Stimulated activated naive CD8-positive, alpha-beta T cell treated with anti-CD3 and anti-CD28 coated beads, Interleukin-15, Interleukin-2, amounts not matched to agents 100 ng/mL and 50 ng/mL, for 24 hours (primary cell): ENCODE measurements around the gene MYO1E.
"Not testable (repeated sequence)": the region's sequence is repeated elsewhere in the genome, so short reads cannot be mapped to it uniquely, and the experiment has no call there.

Source experiments
- H3K27ac Mint-ChIP-seq: one replicate; pipeline ENCODE4 v1.8.0; 2021; ENCODE audit warnings: mild to moderate bottlenecking, mixed read lengths
- H3K27me3 Mint-ChIP-seq: one replicate; pipeline ENCODE4 v1.8.0; 2021; ENCODE audit warnings: mixed read lengths
- H3K36me3 Mint-ChIP-seq: one replicate; pipeline ENCODE4 v1.8.0; 2021; ENCODE audit warnings: low read depth, mixed read lengths
- H3K4me1 Mint-ChIP-seq: one replicate; pipeline ENCODE4 v1.8.0; 2021; ENCODE audit warnings: low read depth, mixed read lengths
- H3K4me3 Mint-ChIP-seq: one replicate; pipeline ENCODE4 v1.8.0; 2021; ENCODE audit warnings: mild to moderate bottlenecking, mixed read lengths
- H3K9me3 Mint-ChIP-seq: one replicate; pipeline ENCODE4 v1.8.0; 2021; ENCODE audit warnings: mixed read lengths

Gene MYO1E

GRCh38 chr15:59349680-59350420 lies 22.8 kb downstream of the MYO1E start:
- Mint-ChIP-seq H3K9me3 (no peaks in the 10 kb centered on the region), H3K4me3 (peak overlapping the region; percentile 18), H3K4me1 (peaks cover 67% of the 10 kb centered on the region), H3K27ac (peak overlapping the region; percentile 81), H3K27me3 (peaks cover 4% of the 10 kb centered on the region), H3K36me3 (no peaks in the 10 kb centered on the region)

DNA sequence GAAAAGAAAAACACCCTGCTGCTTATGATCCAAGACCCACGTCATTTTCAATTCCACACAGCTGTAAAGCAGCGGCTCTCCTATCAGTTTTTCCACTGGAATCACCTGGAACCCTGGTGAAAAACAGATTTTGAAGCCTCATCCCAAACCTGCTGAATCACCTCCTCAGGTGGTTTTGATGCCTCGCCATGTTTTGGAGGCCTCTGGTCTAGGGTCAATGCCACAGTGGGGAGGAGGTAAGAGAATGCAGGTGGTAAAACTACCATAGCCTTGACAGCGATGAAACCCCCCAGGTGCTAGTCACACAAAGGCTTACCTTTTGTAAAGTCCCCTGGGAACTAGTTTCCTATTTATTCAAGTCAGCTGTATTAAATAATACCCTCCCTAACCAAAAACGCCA lies 24.8 kb downstream of the MYO1E start:
- Mint-ChIP-seq H3K4me3 (no peak overlapping the region), H3K4me1 (peaks cover 49% of the 10 kb centered on the region)

GRCh38 chr15:59346951-59347350 lies 25.7 kb downstream of the MYO1E start:
- H3K4me1 Mint-ChIP-seq: peaks cover 43% of the 10 kb centered on the region
- H3K27me3 Mint-ChIP-seq: peaks cover 11% of the 10 kb centered on the region
- H3K4me3 Mint-ChIP-seq: no peak overlapping the region
- H3K9me3 Mint-ChIP-seq: no peaks in the 10 kb centered on the region
- no peak overlapping the region for H3K27ac Mint-ChIP-seq
- no peaks in the 10 kb centered on the region for H3K36me3 Mint-ChIP-seq

More for the DNA sequence above, 24.8 kb downstream of the MYO1E start:
- Mint-ChIP-seq H3K36me3 (no peaks in the 10 kb centered on the region), H3K9me3 (no peaks in the 10 kb centered on the region), H3K27me3 (peaks cover 4% of the 10 kb centered on the region), H3K27ac (no peak overlapping the region)

- H3K4me3 Mint-ChIP-seq: no peak overlapping the region
- peaks cover 28% of the 10 kb centered on the region for H3K4me1 Mint-ChIP-seq
- no peak overlapping the region for H3K27ac Mint-ChIP-seq
- no peaks in the 10 kb centered on the region for H3K9me3 Mint-ChIP-seq
- H3K36me3 Mint-ChIP-seq: no peaks in the 10 kb centered on the region
- peaks cover 17% of the 10 kb centered on the region for H3K27me3 Mint-ChIP-seq
These were observed 27.3 kb downstream of the MYO1E start for GRCh38 chr15:59345326-59345725.

GRCh38 chr15:59344311-59344710 lies 28.4 kb downstream of the MYO1E start:
- no peak overlapping the region for H3K27ac Mint-ChIP-seq
- peaks cover 13% of the 10 kb centered on the region for H3K27me3 Mint-ChIP-seq
- H3K9me3 Mint-ChIP-seq: no peaks in the 10 kb centered on the region
- H3K4me1 Mint-ChIP-seq: peaks cover 18% of the 10 kb centered on the region
- no peaks in the 10 kb centered on the region for H3K36me3 Mint-ChIP-seq
- no peak overlapping the region for H3K4me3 Mint-ChIP-seq

- Mint-ChIP-seq H3K36me3 (no peaks in the 10 kb centered on the region), H3K9me3 (no peaks in the 10 kb centered on the region), H3K27me3 (peaks cover 17% of the 10 kb centered on the region), H3K4me3 (no peak overlapping the region), H3K4me1 (peaks cover 5% of the 10 kb centered on the region), H3K27ac (no peak overlapping the region)
These were observed 32.3 kb downstream of the MYO1E start for GRCh38 chr15:59340325-59340724.

- Mint-ChIP-seq H3K4me3 (no peak overlapping the region), H3K36me3 (no peaks in the 10 kb centered on the region), H3K4me1 (peaks cover 11% of the 10 kb centered on the region), H3K9me3 (no peaks in the 10 kb centered on the region), H3K27ac (no peak overlapping the region), H3K27me3 (peaks cover 17% of the 10 kb centered on the region)
These were observed 33.4 kb downstream of the MYO1E start for GRCh38 chr15:59339252-59339672.

- H3K4me1 Mint-ChIP-seq: peaks cover 15% of the 10 kb centered on the region
- no peaks in the 10 kb centered on the region for H3K36me3 Mint-ChIP-seq
- H3K9me3 Mint-ChIP-seq: no peaks in the 10 kb centered on the region
- no peak overlapping the region for H3K4me3 Mint-ChIP-seq
- peaks cover 17% of the 10 kb centered on the region for H3K27me3 Mint-ChIP-seq
- H3K27ac Mint-ChIP-seq: no peak overlapping the region
These were observed 34.3 kb downstream of the MYO1E start for GRCh38 chr15:59338414-59338813.

- H3K4me1 Mint-ChIP-seq: peaks cover 11% of the 10 kb centered on the region
- H3K27me3 Mint-ChIP-seq, H3K27ac Mint-ChIP-seq, H3K4me3 Mint-ChIP-seq, H3K36me3 Mint-ChIP-seq, H3K9me3 Mint-ChIP-seq: not testable (repeated sequence)
These were observed 35.9 kb downstream of the MYO1E start for GRCh38 chr15:59336725-59337124.

DNA sequence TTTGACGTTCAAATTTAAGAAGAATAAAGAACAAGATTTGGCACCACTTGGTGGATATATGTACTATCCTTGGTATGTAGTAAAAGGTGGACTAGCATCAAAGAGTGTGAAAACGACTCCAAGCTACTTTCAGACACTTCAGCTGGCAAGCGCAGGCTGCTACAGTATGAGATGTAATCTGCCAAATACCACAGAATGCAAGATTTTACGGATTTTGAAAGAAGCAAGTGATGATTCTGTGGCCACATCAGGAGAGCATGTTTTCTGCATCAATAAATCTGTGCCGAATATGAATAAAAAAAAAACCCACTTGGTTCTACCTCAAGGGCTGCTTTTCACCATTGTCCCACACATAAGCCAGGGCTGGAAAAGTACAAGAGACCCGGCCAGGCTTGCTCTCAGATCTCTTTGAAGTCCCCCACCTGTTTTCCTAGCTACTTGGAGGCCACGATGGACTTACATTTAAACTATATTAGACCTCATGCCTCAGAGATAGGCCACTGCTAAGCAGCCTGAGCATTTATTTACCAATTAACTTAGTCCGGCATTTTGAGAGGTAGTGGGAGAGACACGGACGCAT lies 37.4 kb downstream of the MYO1E start:
- Mint-ChIP-seq H3K4me3 (no peak overlapping the region), H3K27ac (no peak overlapping the region), H3K27me3 (peaks cover 3% of the 10 kb centered on the region), H3K9me3 (no peaks in the 10 kb centered on the region), H3K4me1 (peaks cover 11% of the 10 kb centered on the region), H3K36me3 (no peaks in the 10 kb centered on the region)

GRCh38 chr15:59334076-59334415 lies 38.6 kb downstream of the MYO1E start:
- Mint-ChIP-seq H3K9me3 (no peaks in the 10 kb centered on the region), H3K36me3 (no peaks in the 10 kb centered on the region), H3K4me1 (peaks cover 14% of the 10 kb centered on the region), H3K4me3 (no peak overlapping the region), H3K27me3 (peaks cover 3% of the 10 kb centered on the region), H3K27ac (no peak overlapping the region)

DNA sequence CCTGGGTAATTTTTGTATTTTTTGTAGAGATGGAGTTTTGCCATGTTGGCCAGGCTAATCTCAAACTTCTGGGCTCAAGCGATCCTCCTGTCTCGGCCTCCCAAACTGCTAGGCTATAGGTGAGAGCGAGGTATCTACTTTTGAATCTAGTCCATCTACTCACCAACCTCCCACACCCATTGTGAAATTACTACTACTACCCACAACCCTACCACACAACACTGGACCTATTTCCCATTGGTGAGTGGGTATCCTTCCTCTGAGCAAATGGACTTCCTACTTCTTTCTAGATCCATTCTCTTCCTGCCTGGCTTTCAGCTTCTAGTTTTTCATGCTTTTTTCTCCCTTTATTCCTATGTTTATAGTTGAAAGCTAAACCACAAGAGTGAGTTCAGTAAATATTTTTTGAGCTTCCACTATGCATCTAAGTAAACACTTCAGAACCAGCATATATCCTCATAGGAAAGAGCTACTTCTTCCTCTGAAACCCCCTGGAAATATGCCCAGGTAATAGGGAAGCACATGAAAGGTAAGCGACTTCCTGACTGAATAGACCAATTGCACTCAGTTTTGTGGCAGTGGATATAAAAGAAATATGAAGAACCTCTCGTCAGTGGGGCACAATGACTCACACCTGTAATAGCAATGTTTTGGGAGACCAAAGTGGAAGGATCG lies 39.1 kb downstream of the MYO1E start:
- Mint-ChIP-seq H3K27me3 (peaks cover 3% of the 10 kb centered on the region), H3K4me1 (peaks cover 14% of the 10 kb centered on the region), H3K27ac (no peak overlapping the region), H3K36me3 (no peaks in the 10 kb centered on the region), H3K4me3 (no peak overlapping the region), H3K9me3 (no peaks in the 10 kb centered on the region)

GRCh38 chr15:59332009-59332408 lies 40.7 kb downstream of the MYO1E start:
- no peaks in the 10 kb centered on the region for H3K27me3 Mint-ChIP-seq
- no peak overlapping the region for H3K27ac Mint-ChIP-seq
- no peaks in the 10 kb centered on the region for H3K9me3 Mint-ChIP-seq
- H3K36me3 Mint-ChIP-seq: no peaks in the 10 kb centered on the region
- no peak overlapping the region for H3K4me3 Mint-ChIP-seq
- peaks cover 22% of the 10 kb centered on the region for H3K4me1 Mint-ChIP-seq

- Mint-ChIP-seq H3K9me3 (no peaks in the 10 kb centered on the region), H3K4me3 (no peak overlapping the region), H3K36me3 (no peaks in the 10 kb centered on the region), H3K4me1 (peaks cover 22% of the 10 kb centered on the region), H3K27me3 (no peaks in the 10 kb centered on the region), H3K27ac (no peak overlapping the region)
These were observed 42.0 kb downstream of the MYO1E start for GRCh38 chr15:59330649-59331048.

GRCh38 chr15:59329570-59330350 lies 42.9 kb downstream of the MYO1E start:
- Mint-ChIP-seq H3K4me1 (peaks cover 21% of the 10 kb centered on the region), H3K27ac (no peak overlapping the region), H3K27me3 (no peaks in the 10 kb centered on the region), H3K9me3 (no peaks in the 10 kb centered on the region), H3K4me3 (no peak overlapping the region), H3K36me3 (no peaks in the 10 kb centered on the region)
